H1 (cell line): ENCODE results near the gene SLC5A11.
"Not testable (repeated sequence)": the region's sequence is repeated elsewhere in the genome, so short reads cannot be mapped to it uniquely, and the experiment has no call there.

Source experiments
- CTCF ChIP-seq, 3 experiments: IDR thresholded peaks; 1 replicate in 2 of 3; 2 replicates in 1 of 3; pipeline versions ENCODE4 v1.5.1 to v1.6.1; 2011; ENCODE audit warnings: low read length in 3 of 3, mild to moderate bottlenecking in 3 of 3, inconsistent platforms in 2 of 3, low read depth in 1 of 3, moderate library complexity in 1 of 3; ENCODE audit not compliant: insufficient read depth in 1 of 3; ENCODE audit errors: control extremely low read depth in 1 of 3
- EGR1 ChIP-seq: IDR thresholded peaks from 2 replicates; pipeline ENCODE4 v1.6.1; 2011; ENCODE audit warnings: low read depth, low read length, borderline replicate concordance
- EP300 ChIP-seq, 2 experiments: IDR thresholded peaks; 1 replicate in 1 of 2; 2 replicates in 1 of 2; pipeline ENCODE4 v1.6.1; 2011 to 2012; ENCODE audit warnings: low read depth in 2 of 2, low read length in 2 of 2, mild to moderate bottlenecking in 2 of 2, borderline replicate concordance in 1 of 2, inconsistent platforms in 1 of 2, moderate library complexity in 1 of 2
- KDM5A ChIP-seq: fragments of 200-600 bp; IDR thresholded peaks from 2 replicates; pipeline ENCODE4 v1.7.1; 2012; ENCODE audit warnings: mild to moderate bottlenecking, low read length, inconsistent platforms, mixed read lengths
- POLR2A ChIP-seq, 2 experiments: IDR thresholded peaks; 1 replicate in 1 of 2; 2 replicates in 1 of 2; pipeline ENCODE4 v1.6.1; 2011; ENCODE audit warnings: low read depth in 2 of 2, low read length in 2 of 2, mild to moderate bottlenecking in 2 of 2; ENCODE audit errors: control extremely low read depth in 1 of 2
- POLR2AphosphoS5 ChIP-seq: IDR thresholded peaks from 2 replicates; pipeline ENCODE4 v1.6.1; 2011; ENCODE audit warnings: low read depth, low read length
- RNF2 ChIP-seq: fragments of 200-900, 300-1000 bp; sonication (generic); IDR thresholded peaks from 2 replicates; pipeline ENCODE4 v1.7.1; 2016; ENCODE audit warnings: borderline replicate concordance, low read depth, mild to moderate bottlenecking, antibody characterized with exemption, low read length; ENCODE audit not compliant: poor library complexity, severe bottlenecking; ENCODE audit errors: missing control alignments
- SRF ChIP-seq: IDR thresholded peaks from 2 replicates; pipeline ENCODE4 v1.6.1; 2011; ENCODE audit warnings: mild to moderate bottlenecking, low read depth, low read length, moderate library complexity
- TAF1 ChIP-seq: IDR thresholded peaks from 2 replicates; pipeline ENCODE4 v1.6.1; 2011; ENCODE audit warnings: mild to moderate bottlenecking, low read depth, low read length
- USF2 ChIP-seq: IDR thresholded peaks from 2 replicates; pipeline ENCODE4 v1.6.1; 2011; ENCODE audit warnings: low read length, improper control_type of control experiment

DNA sequence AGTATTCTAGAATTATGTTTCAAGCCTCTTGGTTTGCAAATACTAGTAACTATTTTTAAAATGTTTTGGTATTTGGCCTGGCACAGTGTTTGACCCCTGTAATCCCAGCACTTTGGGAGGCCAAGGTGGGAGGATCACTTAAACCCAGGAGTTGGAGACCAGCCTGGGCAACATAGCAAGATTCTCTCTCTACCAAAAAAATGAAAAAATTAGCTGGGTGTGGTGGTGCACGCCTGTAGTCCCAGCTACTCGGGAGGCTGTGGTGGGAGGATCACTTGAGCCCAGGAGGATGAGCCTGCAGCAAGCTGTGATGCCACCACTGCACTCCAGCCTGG lies 765 bp upstream of the SLC5A11 start:
- TF ChIP-seq POLR2AphosphoS5; TAF1; POLR2A (IDR thresholded peaks at IDR 0.05; ENCODE audit: control extremely low read depth in 1 of 2, low read depth in 2 of 2, low read length in 2 of 2); EP300 (IDR thresholded peaks at IDR 0.05; ENCODE audit: borderline replicate concordance in 1 of 2, low read depth in 2 of 2, low read length in 2 of 2); KDM5A; RNF2; CTCF (IDR thresholded peaks at IDR 0.05; ENCODE audit: control extremely low read depth in 1 of 3, insufficient read depth in 1 of 3, low read depth in 1 of 3, low read length in 3 of 3); SRF; USF2; EGR1: not testable (repeated sequence)
